GM19324 (cell line): ENCODE results near the gene SEC61A1.

Experiments used
- ATAC-seq: cut with Tn5 transposase; IDR thresholded peaks from one replicate; pipeline ENCODE4 v1.9.1; 2021; ENCODE audit warnings: mild to moderate bottlenecking, moderate library complexity; ENCODE audit not compliant: unreplicated experiment, low FRiP score

The SEC61A1 gene

DNA sequence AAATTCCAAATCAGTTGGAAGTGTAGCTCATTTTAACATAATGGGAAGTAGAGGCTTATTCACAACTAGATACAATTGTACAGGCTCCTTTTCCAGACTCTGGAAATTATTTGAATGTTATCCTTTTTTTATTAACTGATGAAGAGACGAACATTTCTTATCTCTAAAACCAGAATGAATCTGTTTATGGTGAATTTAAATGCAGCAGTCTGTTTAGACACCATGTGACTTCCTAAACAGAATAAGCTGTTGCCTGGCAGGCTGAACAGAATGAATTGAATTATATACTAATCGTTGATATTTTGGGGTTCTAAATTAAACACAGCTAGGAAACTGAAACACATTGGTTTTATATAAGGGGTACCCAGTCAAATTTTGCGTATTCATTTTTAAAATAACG lies 4.0 kb downstream of the SEC61A1 start:
- no peak for ATAC-seq

DNA sequence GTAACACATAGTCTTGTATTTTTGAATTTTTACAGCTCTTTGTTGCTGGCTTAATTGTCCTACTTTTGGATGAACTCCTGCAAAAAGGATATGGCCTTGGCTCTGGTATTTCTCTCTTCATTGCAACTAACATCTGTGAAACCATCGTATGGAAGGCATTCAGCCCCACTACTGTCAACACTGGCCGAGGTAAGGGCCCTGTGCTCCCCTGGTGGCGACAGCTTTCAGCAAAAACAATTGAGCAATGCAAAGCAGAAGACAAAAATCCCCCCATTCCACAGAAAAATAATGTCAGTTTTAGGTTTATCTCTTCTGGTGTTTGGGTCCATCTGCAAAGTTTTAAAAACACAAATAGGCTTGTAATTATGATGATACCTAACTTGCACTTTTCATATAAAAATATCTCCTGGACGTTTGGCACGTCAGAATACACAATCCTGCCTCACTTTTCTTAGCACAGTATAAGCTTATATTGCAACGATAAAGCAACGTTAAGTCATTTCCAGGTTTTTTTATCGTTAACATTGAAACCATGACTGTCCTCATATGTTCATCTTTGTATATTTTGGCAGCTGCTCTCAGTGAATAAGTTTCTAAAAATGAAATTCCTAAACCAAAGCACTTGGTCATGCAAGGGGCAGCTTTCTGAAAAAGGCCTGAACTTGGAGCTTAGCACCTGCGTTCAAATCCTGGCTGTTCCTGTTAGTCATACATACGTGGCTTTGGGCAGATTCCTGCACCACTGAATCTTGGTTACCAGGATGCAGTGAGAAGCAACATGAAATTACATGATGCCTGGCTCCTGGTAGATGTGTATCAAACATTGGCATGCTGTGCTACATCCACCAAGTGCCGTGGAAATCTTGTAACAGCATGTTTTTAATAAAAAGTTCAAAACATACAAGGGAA lies 8.5 kb downstream of the SEC61A1 start:
- ATAC-seq, result no peak

DNA sequence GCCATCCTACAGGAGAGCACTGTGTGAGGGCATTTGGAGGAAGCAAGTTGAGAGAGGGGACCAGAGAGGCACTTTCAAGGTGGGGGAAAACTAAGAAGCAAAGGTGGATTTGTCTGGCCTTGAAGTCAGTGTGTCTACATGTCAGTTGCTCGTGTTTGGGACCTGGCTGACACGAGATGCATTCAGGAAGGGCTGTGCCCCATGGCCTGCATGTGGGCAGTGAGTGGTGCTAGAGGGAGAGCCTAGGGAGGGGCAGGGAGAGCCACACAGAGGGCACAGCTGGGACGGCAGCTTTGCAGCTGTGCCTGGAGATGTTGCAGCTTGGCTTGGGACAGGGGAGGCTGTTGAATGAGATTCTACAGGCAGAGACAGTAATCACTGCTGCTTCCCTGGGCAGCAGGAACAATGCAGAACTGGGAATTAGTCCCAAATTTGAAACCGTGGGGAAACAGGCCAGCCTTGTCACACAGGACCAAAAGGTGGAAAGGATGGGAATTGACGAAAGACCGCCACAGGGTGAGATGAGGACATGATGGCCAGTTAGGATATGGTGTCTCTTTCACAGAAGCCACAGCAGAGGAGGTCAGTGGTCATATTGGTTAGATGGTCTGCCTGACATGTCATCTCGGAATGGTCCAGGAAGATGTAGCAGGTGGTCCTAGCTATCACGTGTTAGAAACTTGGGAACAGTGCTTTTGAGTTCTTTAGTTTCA lies 10.0 kb downstream of the SEC61A1 start:
- no peak for ATAC-seq

DNA sequence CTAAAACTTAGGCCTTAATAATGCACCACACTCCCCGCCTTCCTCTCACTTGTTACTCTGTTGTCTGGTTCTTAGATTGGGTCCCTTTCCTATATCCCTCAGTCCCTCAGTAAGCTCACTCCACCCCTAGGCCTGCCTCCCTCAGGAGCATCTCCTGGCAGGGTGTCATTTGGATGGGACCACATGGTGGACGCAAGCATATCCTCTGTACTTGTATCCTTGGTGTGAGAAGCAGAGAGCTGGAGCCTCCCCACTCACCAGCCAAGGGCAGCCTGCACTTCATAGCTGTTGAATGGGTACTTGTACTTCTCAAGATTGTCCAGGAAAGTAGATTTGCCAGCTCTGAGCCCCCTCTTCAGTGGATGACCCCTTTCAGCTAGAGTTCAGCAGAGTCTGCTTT lies 11.6 kb downstream of the SEC61A1 start:
- no peak for ATAC-seq

DNA sequence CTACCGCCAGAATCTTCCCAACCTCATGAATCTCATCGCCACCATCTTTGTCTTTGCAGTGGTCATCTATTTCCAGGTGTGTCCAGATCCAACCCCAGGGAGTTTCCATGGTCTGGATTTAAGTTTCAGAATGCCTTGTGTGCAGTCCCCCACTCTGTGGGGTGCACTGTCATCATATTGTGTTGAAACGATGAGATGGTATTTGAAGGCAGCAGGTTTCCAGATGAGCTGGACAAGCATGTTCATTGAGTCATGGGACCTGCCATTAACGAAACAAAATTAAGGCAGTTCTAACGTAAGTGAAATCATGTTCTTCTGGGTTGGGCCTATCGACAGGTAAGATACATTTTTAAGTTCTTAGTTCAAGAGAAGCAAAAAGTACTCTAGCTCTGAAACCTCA lies 12.7 kb downstream of the SEC61A1 start:
- ATAC-seq, result no peak

DNA sequence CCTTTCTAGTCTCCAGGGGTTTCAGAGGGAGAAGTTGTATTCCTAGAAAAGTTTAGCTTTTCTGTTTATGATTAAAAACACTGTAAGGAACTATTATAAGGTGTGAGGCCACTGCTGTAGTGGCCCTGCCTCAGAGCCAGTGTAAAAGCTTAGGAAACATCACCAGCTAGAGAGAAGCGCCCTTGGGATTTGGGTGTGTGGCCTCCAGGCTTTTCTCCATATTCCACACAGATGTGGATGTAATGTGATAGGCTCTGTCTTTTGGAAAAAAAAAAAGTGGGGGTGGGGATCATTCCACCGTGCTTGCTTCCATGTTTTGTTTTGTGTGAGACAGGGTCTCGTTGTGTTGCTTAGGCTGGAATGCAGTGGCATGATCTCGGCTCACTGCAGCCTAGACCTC lies 13.9 kb downstream of the SEC61A1 start:
- ATAC-seq, result no peak

DNA sequence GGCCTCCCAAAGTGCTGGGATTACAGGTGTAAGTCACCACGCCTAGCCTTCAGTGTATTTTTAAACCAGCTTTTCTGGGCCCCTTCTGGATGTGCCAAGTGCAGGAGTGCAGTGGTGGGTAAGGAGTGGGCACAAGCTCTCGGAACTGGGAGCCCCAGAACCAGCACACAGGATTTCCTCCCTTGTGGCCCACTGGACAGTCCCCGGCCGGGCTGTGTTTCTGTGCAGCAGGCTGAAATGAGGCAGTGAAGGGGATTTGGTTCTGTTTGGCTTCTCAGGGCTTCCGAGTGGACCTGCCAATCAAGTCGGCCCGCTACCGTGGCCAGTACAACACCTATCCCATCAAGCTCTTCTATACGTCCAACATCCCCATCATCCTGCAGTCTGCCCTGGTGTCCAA lies 14.4 kb downstream of the SEC61A1 start:
- ATAC-seq, result no peak

DNA sequence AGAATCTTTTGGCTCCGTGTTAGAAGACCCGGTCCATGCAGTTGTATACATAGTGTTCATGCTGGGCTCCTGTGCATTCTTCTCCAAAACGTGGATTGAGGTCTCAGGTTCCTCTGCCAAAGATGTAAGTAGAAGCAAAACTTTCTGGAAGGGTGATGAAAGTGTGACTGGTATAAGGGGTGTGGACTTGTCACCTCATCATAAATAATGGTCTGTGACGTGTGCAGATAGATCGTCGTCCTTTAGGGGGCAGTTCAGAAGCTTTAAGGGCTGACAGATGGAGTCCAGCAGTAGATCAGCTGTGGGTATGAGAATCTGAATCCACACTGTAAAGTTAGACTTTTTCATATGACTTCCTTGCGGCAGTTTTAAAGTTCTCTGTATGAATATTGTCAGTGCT lies 15.3 kb downstream of the SEC61A1 start:
- no peak for ATAC-seq

DNA sequence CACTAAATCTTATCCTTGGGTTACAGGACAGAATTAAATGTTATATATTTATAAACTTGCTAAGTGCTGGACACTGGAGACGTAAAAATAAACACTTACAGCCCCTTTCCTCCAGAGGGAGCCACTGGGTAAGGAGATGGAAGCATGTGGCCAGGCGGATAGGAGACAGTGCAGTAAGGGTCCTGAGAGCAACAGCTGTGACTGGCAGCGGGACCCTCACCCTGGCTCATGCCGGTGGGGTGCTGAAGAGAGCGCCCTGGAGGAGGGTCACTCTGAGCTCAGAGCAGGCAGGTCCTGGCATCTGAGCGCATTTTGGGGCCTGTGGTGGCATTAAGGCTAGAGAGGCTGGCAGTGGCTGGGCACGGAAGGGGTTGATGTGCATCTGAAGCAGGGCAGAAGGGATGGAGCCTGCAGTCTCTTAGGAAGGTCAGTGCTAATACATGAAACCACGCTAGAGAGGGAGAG lies 16.0 kb downstream of the SEC61A1 start:
- ATAC-seq, result no peak

DNA sequence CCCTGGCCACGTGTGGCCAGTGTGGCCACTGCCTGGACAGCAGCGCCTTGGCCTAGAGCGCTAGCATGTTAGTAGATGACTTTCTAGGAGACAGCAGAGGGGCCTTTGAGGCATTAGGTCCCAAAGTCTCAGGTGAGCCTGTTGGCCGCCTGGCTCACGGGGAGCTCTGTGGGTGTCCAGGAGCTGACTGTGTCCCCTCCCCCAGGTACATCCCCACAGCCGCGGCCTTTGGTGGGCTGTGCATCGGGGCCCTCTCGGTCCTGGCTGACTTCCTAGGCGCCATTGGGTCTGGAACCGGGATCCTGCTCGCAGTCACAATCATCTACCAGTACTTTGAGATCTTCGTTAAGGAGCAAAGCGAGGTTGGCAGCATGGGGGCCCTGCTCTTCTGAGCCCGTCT lies 17.0 kb downstream of the SEC61A1 start:
- ATAC-seq, result no peak

DNA sequence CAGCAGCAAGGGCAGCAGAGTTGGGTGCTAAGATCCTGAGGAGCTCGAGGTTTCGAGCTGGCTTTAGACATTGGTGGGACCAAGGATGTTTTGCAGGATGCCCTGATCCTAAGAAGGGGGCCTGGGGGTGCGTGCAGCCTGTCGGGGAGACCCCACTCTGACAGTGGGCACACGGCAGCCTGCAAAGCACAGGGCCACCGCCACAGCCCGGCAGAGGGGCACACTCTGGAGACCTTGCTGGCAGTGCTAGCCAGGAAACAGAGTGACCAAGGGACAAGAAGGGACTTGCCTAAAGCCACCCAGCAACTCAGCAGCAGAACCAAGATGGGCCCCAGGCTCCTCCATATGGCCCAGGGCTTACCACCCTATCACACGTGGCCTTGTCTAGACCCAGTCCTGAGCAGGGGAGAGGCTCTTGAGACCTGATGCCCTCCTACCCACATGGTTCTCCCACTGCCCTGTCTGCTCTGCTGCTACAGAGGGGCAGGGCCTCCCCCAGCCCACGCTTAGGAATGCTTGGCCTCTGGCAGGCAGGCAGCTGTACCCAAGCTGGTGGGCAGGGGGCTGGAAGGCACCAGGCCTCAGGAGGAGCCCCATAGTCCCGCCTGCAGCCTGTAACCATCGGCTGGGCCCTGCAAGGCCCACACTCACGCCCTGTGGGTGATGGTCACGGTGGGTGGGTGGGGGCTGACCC lies 18.8 kb downstream of the SEC61A1 start:
- no peak for ATAC-seq

DNA sequence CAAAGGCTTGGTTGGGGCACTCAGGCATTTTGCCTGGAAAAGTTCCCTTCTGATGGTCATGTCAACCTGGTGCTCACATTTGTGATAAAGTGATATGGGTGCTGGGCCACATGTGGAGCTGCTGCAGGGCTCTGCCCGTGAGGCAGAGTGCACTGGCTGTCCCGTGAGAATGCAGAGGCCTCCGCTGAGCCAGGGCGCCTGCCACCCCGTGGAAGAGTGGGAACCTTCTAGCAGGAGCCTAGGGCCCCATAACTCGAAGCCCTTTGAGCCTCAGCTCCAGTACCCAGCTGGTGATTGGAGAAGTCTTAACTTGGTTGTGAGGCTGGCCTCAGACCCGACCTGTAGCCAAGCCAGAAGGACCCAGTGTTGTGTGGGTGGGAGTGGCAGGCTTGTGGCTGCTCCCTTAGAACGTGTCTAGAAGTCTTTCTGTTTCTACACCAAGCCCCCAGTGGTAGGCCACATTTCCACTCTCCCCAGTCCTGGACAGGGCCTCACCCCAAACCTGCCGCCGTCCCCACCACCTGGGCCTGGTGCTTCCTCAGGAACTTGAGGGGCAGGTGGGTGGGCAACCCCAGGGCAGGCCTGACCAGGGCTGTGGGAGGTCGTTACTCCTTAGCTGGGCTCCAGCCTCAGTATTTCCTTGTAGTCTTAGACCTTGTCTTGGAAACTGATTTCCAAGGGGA lies 19.7 kb downstream of the SEC61A1 start:
- no peak for ATAC-seq

DNA sequence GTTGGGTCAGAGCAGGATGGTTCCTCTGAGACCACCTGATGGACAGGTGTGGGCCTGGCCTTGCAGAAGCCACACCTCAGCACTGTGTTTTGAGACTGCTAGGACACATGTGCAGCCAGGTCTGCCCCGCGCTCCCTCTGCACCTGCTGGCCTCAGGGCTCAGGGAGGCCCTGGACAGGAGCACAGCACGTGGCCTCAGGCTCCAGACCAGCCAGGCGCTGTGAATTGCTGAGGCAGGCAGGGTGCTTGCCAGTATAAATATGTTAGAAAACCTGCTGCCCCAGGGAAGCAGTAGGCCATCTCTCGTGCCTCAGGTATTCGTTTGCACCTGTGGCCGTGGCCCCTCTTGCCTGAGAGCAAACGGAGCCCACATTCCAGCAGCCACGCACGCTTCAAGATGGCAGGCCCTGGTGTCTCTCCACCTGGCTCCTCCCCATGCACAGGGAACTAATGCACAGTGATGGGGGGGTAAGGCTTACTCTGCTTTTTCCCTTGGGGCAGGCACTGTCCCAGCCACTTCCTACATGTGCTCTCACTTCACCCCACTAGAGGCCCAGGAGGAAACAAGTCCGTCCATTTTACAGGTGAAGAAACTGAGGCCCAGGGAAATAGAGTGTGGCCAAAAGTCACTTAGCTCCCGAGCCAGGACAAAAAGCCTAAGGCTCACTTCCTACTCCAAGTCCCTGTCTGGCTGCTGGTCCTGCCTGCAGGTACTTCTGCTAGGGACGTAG lies 20.4 kb downstream of the SEC61A1 start:
- ATAC-seq, result no peak

DNA sequence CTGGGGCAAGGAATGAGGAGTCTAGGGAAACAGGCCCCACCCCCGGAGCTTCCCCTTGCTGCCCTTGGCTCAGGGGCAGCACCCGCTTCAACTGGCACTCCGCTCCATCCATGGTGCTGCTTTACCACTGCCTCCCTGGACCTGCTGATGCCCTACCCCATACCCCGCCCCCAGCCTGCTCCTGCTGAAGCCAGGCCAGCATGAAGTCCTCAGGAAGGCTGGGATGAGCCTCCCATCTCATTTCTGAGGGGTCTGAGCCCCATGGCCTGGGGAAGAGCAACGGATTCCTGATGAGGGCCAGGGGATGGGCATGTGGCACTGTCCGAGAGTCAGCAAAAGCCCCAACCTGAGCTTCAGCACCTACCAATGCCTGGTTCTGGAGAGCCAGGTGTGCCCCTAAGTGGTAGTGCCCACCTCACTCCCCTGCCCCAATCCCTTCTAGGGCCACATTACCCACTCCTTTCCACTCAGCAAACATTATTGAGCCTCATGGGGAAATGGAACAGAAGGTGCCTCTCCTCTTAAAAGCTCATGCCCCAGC lies 21.0 kb downstream of the SEC61A1 start:
- no peak for ATAC-seq

DNA sequence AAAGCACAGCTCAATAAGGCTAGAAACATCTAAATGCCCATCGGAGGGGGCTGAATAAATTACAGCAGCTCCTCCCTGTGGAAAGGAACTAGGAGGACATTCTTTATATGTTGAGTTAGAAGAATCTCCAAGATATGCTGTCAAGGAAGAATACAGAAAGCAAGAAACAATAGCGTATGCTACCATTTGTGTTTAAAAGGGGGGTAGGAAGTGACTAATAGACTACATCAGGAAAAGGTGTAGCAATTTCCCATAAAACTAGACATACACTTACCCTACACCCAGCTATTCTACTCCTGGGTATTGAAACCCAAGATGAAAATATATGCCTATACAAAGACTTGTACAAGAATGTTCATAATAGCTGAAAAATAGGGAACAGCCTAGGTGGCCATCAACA lies 21.6 kb downstream of the SEC61A1 start:
- ATAC-seq, result no peak

DNA sequence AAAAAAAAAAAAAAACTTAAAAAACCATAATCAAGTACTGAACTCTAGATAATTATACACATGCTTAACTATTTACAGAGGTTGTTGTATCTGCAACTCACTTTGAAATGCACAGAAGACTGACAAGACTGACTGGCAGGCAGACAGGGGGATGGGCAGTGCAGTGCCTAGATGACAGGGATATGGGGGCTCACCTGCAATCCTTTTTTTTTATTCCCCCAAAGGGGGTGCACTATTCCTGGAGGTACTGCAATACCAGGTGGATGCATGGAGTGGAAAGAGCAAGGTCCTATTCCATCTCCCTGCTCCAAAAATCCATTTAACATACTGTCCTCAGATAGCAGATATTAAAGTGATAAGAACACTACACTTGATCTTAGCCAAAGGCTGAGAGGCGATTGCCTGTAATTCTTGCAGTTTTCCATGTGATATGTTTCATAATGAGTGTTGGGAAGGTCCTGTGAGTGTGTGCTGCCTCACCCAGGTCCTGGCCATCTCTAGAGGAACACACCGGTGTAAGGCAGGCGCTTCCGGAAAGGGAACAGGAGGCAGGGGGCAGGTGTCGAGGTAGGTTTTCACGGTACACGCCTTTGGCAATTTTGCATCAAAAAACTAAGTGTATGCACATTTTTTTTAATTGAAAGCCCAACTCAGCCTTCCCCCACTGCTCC lies 22.7 kb downstream of the SEC61A1 start:
- ATAC-seq, result no peak

DNA sequence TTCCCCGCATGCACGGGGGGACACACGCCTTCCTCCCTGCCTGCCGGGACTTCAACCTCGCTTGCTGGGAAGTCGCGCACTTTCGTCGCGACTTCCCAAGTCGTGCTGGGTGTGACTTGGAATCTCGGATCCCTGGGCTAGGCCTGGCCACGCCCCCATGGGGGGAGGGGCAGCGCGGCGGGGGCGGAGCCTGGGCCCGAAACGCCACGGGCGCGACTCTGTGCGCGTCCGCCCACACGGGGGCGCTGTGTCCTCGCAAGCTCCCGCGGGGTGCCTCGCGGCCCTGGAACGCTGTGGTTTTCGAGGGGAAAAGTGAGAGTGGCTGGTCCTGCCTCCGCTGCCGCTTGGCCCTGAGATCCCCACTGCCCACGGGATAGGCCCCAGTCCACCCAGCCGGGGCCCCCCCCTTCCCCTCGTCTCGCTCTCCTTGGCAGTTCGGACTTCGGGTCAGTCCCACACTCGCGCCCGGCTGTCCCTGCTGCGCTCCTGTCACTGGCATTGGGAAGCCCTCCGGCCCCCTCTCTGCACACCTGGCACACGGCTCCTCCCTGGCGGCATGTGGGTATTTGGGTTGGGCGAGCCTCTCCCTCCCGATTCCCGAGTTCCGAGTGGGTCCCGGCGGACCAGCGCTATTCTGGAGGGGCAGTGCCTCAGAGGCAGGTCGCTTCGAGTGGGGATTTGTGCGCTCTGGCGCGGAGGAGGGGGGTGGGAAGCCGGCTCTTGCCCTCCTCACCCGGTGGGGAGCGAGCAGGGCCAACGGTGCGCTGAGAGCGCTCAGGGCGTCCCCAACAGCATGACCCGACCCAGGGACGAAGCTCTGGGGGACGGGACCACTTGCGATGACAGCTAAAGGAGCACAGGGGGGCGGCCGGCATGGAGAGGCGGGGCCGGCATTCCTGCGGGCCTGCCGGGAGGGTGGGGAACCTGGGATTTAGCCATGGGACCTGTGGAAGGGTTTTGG lies 23.6 kb downstream of the SEC61A1 start:
- ATAC-seq, result no peak
